ENCODE results near the gene HIVEP1. TPM values are rescaled to one million over a fixed set of nuclear protein-coding genes. Genes with fewer than 3 reads are reported as not detected.

HIVEP1 gene
- total and polyA plus RNA-seq, 2 of the 8 experiments (the other 6 are each of a cell fraction or from before 2014, with no cell fraction given), result 22.6 to 23.1 TPM

DNA sequence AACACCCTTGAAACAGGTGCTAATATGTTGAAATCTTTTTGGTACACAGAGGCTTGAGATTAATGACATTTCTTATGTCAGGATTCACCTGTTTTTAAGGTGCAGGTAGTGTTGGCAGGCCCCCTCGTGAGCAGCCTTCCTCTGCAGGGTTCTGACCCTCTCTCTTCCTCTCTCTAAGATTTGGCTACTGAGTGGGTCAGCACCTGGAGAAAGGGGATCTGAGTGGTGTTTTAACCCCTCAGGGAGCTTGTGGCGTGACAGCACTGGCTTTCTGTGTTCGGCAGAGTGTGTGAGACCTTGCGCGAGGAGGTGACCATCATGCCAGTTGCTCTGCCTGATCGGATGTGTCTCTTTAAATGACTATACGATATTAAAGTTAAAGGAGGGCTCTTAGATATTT is 37.1 kb downstream of the HIVEP1 start:
- Histone ChIP-seq H3K56ac (replicated peaks; ENCODE audit: insufficient read length, low read depth, low read length) (no peak overlapping the region), H3K36me3 (ENCODE audit: control insufficient read depth in 2 of 4, insufficient read depth in 4 of 4, low read length in 3 of 4) (no peaks in the 10 kb centered on the region), H2BK12ac (ENCODE audit: low read depth, low read length) (no peak overlapping the region), H2AFZ (ENCODE audit: low read length) (no peak overlapping the region), H3K4me3 (ENCODE audit: extremely low read depth in 1 of 4, insufficient read depth in 2 of 4, low read depth in 3 of 4, low read length in 4 of 4) (no peak overlapping the region), H3K27ac (ENCODE audit: low read depth, low read length) (no peak overlapping the region), H3K23me2 (ENCODE audit: low read depth, low read length) (no peaks in the 10 kb centered on the region), H2BK15ac (ENCODE audit: low read length) (no peak overlapping the region), H3K27me3 (replicated peaks in 1 of 4; ENCODE audit: control insufficient read depth in 3 of 4, extremely low read depth in 1 of 4, insufficient read depth in 3 of 4, low read length in 3 of 4) (no peaks in the 10 kb centered on the region), H3K9ac (replicated peaks in 1 of 4; ENCODE audit: extremely low read depth in 1 of 4, low read depth in 3 of 4, low read length in 3 of 4) (no peak overlapping the region), H3K4me2 (ENCODE audit: insufficient read depth in 1 of 2, low read depth in 2 of 2, low read length in 2 of 2) (no peak overlapping the region), H3K18ac (ENCODE audit: extremely low read depth, low read length) (no peak overlapping the region), H2BK5ac (ENCODE audit: low read depth, low read length) (no peak overlapping the region), H4K8ac (ENCODE audit: extremely low read depth, insufficient read depth, low read length) (peak overlapping the region; percentile 62; the same call in 1 of the 2 replicates), H3K79me1 (ENCODE audit: low read depth, low read length) (peaks cover 7% of the 10 kb centered on the region; the same call in 1 of the 2 replicates), H3K14ac (ENCODE audit: insufficient read length) (no peak overlapping the region), H3K9me3 (ENCODE audit: insufficient read depth in 2 of 2, low read depth in 1 of 2, low read length in 1 of 2) (no peaks in the 10 kb centered on the region), H2BK120ac (replicated peaks; ENCODE audit: low read depth, low read length) (no peak overlapping the region), H2AK5ac (ENCODE audit: low read depth, low read length) (no peak overlapping the region), H4K91ac (replicated peaks; ENCODE audit: insufficient read length, low read length) (no peak overlapping the region), H3K4me1 (replicated peaks in 1 of 4; ENCODE audit: control insufficient read depth in 3 of 4, insufficient read depth in 4 of 4, low read length in 3 of 4) (peaks cover 0 to 4% (median 1%) of the 10 kb centered on the region in 4 experiments; a peak in 4 of 7 replicates), H3K23ac (ENCODE audit: insufficient read length) (no peak overlapping the region), H4K5ac (ENCODE audit: insufficient read length, low read depth, low read length) (no peak overlapping the region), H3K4ac (replicated peaks; ENCODE audit: insufficient read length, low read depth, low read length) (no peak overlapping the region), H2BK20ac (ENCODE audit: low read length) (no peak overlapping the region), H4K20me1 (replicated peaks in 1 of 2; ENCODE audit: control insufficient read depth in 1 of 2, insufficient read depth in 2 of 2, low read length in 2 of 2) (peaks cover 0 to 8% of the 10 kb centered on the region in 2 experiments), H3K79me2 (ENCODE audit: control insufficient read depth in 1 of 2, insufficient read depth in 2 of 2, low read length in 2 of 2) (peaks cover 3 to 91% of the 10 kb centered on the region in 2 experiments)
- ChIA-PET POLR2A (ENCODE audit: partially characterized antibody) (no interaction called here), CTCF (ENCODE audit: partially characterized antibody) (interaction anchor here (0.7 to 0.9 kb wide), 2 partner anchors 34 to 251 kb away, joined by 3 read pairs; no protein-coding TSS in a partner anchor)
- TF ChIP-seq JUN (IDR thresholded peaks at IDR 0.05; ENCODE audit: low read depth, low read length), result no peak
- TF ChIP-seq SP4 (IDR thresholded peaks at IDR 0.05; ENCODE audit: low read length), result no peak
- no peak for TF ChIP-seq TEAD4 (IDR thresholded peaks at IDR 0.05; ENCODE audit: low read depth, low read length)
- TF ChIP-seq, protein P1, sequence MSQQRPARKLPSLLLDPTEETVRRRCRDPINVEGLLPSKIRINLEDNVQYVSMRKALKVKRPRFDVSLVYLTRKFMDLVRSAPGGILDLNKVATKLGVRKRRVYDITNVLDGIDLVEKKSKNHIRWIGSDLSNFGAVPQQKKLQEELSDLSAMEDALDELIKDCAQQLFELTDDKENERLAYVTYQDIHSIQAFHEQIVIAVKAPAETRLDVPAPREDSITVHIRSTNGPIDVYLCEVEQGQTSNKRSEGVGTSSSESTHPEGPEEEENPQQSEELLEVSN (IDR thresholded peaks at IDR 0.05), result no peak
- TF ChIP-seq CREB1 (IDR thresholded peaks at IDR 0.05), result no peak
- TF ChIP-seq SIX5 (IDR thresholded peaks at IDR 0.05; ENCODE audit: low read depth, low read length), result no peak
- TF ChIP-seq JUND (IDR thresholded peaks at IDR 0.05; ENCODE audit: low read length), result no peak
- TF ChIP-seq SRF (IDR thresholded peaks at IDR 0.05; ENCODE audit: low read depth, low read length), result no peak
- no peak for TF ChIP-seq NRF1 (IDR thresholded peaks at IDR 0.05; ENCODE audit: low read depth, low read length)
- no peak for TF ChIP-seq RXRA (IDR thresholded peaks at IDR 0.05; ENCODE audit: insufficient read depth, low read depth, low read length)
- no peak for TF ChIP-seq TCF12 (IDR thresholded peaks at IDR 0.05; ENCODE audit: low read depth, low read length)
- FAIRE-seq, result no peak
- DNase-seq (ENCODE audit: low read depth in 1 of 2, low spot score in 2 of 2), result no peak
- 87% methylated on average over 7 of the region's 7 CpGs; no CpG with 5 or more reads in 1 of the 2 experiments for WGBS, 2 experiments (ENCODE audit: extremely low coverage in 1 of 2, insufficient coverage in 1 of 2, insufficient read length in 1 of 2, insufficient replicate concordance in 2 of 2, low coverage in 1 of 2, low lambda C conversion rate in 2 of 2, missing lambda C conversion rate in 1 of 2)
